ENCODE data around the gene KRTAP10-1. TPM values are rescaled to one million over a fixed set of nuclear protein-coding genes. Genes with fewer than 3 reads are reported as not detected.

Gene KRTAP10-1
- total and polyA plus RNA-seq, 2 of the 13 experiments (the other 11 are each of a cell fraction or from before 2014, with no cell fraction given) = not detected

- POLR2A ChIA-PET = interaction anchor here (1.0 kb wide), 1 partner anchor 15 kb away, joined by 5 read pairs; no protein-coding TSS in a partner anchor
- H3K4me1 ChIP-seq (ENCODE audit: insufficient read depth, low read length) = peaks cover 37% of the 10 kb centered on the region
- in situ Hi-C loops (cut with HindIII; ENCODE audit: extremely low pct_ligation_motif_present, low pct_unique_long_range_greater_than_20kb) = no loop called here
- ATAC-seq = no peak
- TF ChIP-seq AGO2 (optimal IDR thresholded peaks at IDR 0.05; ENCODE audit: low read depth, low read length) (peak; percentile 22), RBM22 (optimal IDR thresholded peaks at IDR 0.05; ENCODE audit: low read length) (peak; percentile 20), RBFOX2 (IDR thresholded peaks at IDR 0.05; ENCODE audit: low read depth, low read length) (peak; percentile 68; the same call in 1 of the 2 replicates), YEATS4 (CRISPR knock-in tag; IDR thresholded peaks at IDR 0.05; ENCODE audit: borderline replicate concordance) (no peak), MTA1 (CRISPR knock-in tag; IDR thresholded peaks at IDR 0.05; ENCODE audit: borderline replicate concordance) (no peak), AGO1 (IDR thresholded peaks at IDR 0.05; ENCODE audit: low read depth, low read length, poor library complexity, severe bottlenecking) (peak; percentile 92)
- peaks cover 8 to 22% of the 10 kb centered on the region in 2 experiments; a peak in 4 of 5 replicates for H3K36me3 ChIP-seq (replicated peaks in 1 of 2; ENCODE audit: control insufficient read depth in 1 of 2, insufficient read depth in 2 of 2, low read length in 2 of 2)
- CTCF ChIA-PET (ENCODE audit: low intra/inter-chr PET ratio, low total read pairs) = no interaction called here
- peaks cover 23% of the 10 kb centered on the region for H3K79me2 ChIP-seq (ENCODE audit: insufficient read depth, low read length)
- H3K9me3 ChIP-seq (ENCODE audit: low read length) = peaks cover 19% of the 10 kb centered on the region
- no peaks in the 10 kb centered on the region for H4K20me1 ChIP-seq (ENCODE audit: insufficient read depth, low read length)
- H3K4me2 ChIP-seq (ENCODE audit: low read depth, low read length) = no peak overlapping the region
- no peak overlapping the region for H3K9ac ChIP-seq (ENCODE audit: insufficient read depth, low read depth, low read length)
- H3K4me3 ChIP-seq (replicated peaks in 1 of 3; ENCODE audit: insufficient read depth in 1 of 3, low read depth in 2 of 3, low read length in 3 of 3) = no peak overlapping the region
- no peak overlapping the region for H3K27ac ChIP-seq (ENCODE audit: extremely low read length, insufficient read depth, low read length)
- WGBS (ENCODE audit: low lambda C conversion rate) = 97% methylated on average over 8 of the region's 9 CpGs
- DNase-seq (ENCODE audit: low spot score) = no peak
- H2AFZ ChIP-seq (ENCODE audit: low read length) = no peak overlapping the region
- intact Hi-C loops (cut with micrococcal nuclease; ENCODE audit: unreplicated experiment) = no loop called here
- BruUV-seq (replicated peaks) = no TSS peak
- H3K27me3 ChIP-seq (ENCODE audit: control insufficient read depth in 1 of 2, insufficient read depth in 2 of 2, low read length in 2 of 2) = no peaks in the 10 kb centered on the region
- FAIRE-seq = no peak
Measured at GRCh38 chr21:44490816-44491215, 49.2 kb downstream of the KRTAP10-1 start.

GRCh38 chr21:44490405-44490804 is 49.6 kb downstream of the KRTAP10-1 start:
- Histone ChIP-seq H3K27me3 (ENCODE audit: control insufficient read depth in 1 of 2, insufficient read depth in 2 of 2, low read length in 2 of 2) (no peaks in the 10 kb centered on the region), H3K4me2 (ENCODE audit: low read depth, low read length) (no peak overlapping the region), H3K79me2 (ENCODE audit: insufficient read depth, low read length) (peaks cover 27% of the 10 kb centered on the region), H3K4me1 (ENCODE audit: insufficient read depth, low read length) (peaks cover 41% of the 10 kb centered on the region), H2AFZ (ENCODE audit: low read length) (no peak overlapping the region), H3K9ac (ENCODE audit: insufficient read depth, low read depth, low read length) (no peak overlapping the region), H4K20me1 (ENCODE audit: insufficient read depth, low read length) (no peaks in the 10 kb centered on the region), H3K4me3 (replicated peaks in 1 of 3; ENCODE audit: insufficient read depth in 1 of 3, low read depth in 2 of 3, low read length in 3 of 3) (no peak overlapping the region), H3K27ac (ENCODE audit: extremely low read length, insufficient read depth, low read length) (no peak overlapping the region), H3K36me3 (replicated peaks in 1 of 2; ENCODE audit: control insufficient read depth in 1 of 2, insufficient read depth in 2 of 2, low read length in 2 of 2) (peaks cover 8 to 22% of the 10 kb centered on the region in 2 experiments; a peak in 4 of 5 replicates), H3K9me3 (ENCODE audit: low read length) (peaks cover 19% of the 10 kb centered on the region)
- DNase-seq (ENCODE audit: low spot score) (no peak), FAIRE-seq (no peak), ATAC-seq (no peak)
- WGBS (ENCODE audit: low lambda C conversion rate) = 98% methylated on average over 11 of the region's 19 CpGs
- CTCF ChIA-PET (ENCODE audit: low intra/inter-chr PET ratio, low total read pairs) = no interaction called here
- POLR2A ChIA-PET = interaction anchor here (1.0 kb wide), 1 partner anchor 15 kb away, joined by 5 read pairs; no protein-coding TSS in a partner anchor
- intact Hi-C loops (cut with micrococcal nuclease; ENCODE audit: unreplicated experiment) = no loop called here
- no TSS peak for BruUV-seq (replicated peaks)
- in situ Hi-C loops (cut with HindIII; ENCODE audit: extremely low pct_ligation_motif_present, low pct_unique_long_range_greater_than_20kb) = no loop called here
- TF ChIP-seq TBX3 (IDR thresholded peaks at IDR 0.05; ENCODE audit: borderline replicate concordance) (no peak), AGO1 (IDR thresholded peaks at IDR 0.05; ENCODE audit: low read depth, low read length, poor library complexity, severe bottlenecking) (peak; percentile 93), TCF12 (IDR thresholded peaks at IDR 0.05) (no peak), TCF12 (CRISPR knock-in tag; IDR thresholded peaks at IDR 0.05) (no peak), FOXO1 (CRISPR knock-in tag; IDR thresholded peaks at IDR 0.05) (no peak), AGO2 (optimal IDR thresholded peaks at IDR 0.05; ENCODE audit: low read depth, low read length) (peak; percentile 59), RXRA (CRISPR knock-in tag; IDR thresholded peaks at IDR 0.05) (0 out of 2 replicates have a peak, but pooled peaks have one; percentile 17)
- TF ChIP-seq, protein P1, sequence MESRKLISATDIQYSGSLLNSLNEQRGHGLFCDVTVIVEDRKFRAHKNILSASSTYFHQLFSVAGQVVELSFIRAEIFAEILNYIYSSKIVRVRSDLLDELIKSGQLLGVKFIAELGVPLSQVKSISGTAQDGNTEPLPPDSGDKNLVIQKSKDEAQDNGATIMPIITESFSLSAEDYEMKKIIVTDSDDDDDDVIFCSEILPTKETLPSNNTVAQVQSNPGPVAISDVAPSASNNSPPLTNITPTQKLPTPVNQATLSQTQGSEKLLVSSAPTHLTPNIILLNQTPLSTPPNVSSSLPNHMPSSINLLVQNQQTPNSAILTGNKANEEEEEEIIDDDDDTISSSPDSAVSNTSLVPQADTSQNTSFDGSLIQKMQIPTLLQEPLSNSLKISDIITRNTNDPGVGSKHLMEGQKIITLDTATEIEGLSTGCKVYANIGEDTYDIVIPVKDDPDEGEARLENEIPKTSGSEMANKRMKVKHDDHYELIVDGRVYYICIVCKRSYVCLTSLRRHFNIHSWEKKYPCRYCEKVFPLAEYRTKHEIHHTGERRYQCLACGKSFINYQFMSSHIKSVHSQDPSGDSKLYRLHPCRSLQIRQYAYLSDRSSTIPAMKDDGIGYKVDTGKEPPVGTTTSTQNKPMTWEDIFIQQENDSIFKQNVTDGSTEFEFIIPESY (CRISPR knock-in tag; IDR thresholded peaks at IDR 0.05) = peak; percentile 90

All from HepG2 (cell line).